Fibroblast of villous mesenchyme (primary cell): Measurements from ENCODE around the gene CRHR2. TPM values are rescaled to one million over a fixed set of nuclear protein-coding genes. Genes with fewer than 3 reads are reported as not detected.

Source experiments
- DNase-seq: peaks from one replicate; pipeline ENCODE4 v3.0.0-alpha.2; 2010; ENCODE audit warnings: low read depth
- H3K4me3 ChIP-seq: 2 replicates; pipeline ENCODE4 v1.5.1; 2011; ENCODE audit warnings: low read depth, mild to moderate bottlenecking, low read length
- total RNA-seq: library from RNA; depleted of rRNA; stranded (reverse); fragments of >200 nt; gene quantifications from 2 replicates; pipeline ENCODE4 v1.2.3, GENCODE V29; 2012
- TF ChIP-seq, protein P1 (sequence below): IDR thresholded peaks from 2 replicates; pipeline ENCODE4 v1.5.1; 2012; ENCODE audit warnings: low read depth, mild to moderate bottlenecking, low read length; ENCODE audit not compliant: insufficient read depth

The CRHR2 gene
- total RNA-seq, 1 donor, result not detected

DNA sequence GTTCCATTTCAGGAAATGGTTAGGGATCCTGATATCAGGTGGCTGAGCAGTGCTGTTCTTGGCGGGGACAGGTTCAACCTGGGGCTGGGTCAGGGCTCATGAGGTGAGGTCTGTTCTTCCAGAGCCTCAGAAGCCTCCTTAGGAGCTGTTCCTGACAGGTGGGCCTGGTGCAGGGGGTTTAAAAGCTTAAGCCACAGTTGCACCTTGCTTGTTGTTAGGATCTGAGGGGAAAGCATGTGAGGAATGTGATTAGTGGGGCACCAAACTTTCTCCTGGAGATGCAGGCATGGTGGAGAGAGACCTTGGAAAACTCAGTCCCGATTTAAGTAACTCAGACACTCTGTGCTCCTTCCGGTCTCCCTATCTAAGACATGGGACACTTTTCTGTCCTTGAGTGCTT lies 18.7 kb upstream of the CRHR2 start:
- TF ChIP-seq, protein P1, sequence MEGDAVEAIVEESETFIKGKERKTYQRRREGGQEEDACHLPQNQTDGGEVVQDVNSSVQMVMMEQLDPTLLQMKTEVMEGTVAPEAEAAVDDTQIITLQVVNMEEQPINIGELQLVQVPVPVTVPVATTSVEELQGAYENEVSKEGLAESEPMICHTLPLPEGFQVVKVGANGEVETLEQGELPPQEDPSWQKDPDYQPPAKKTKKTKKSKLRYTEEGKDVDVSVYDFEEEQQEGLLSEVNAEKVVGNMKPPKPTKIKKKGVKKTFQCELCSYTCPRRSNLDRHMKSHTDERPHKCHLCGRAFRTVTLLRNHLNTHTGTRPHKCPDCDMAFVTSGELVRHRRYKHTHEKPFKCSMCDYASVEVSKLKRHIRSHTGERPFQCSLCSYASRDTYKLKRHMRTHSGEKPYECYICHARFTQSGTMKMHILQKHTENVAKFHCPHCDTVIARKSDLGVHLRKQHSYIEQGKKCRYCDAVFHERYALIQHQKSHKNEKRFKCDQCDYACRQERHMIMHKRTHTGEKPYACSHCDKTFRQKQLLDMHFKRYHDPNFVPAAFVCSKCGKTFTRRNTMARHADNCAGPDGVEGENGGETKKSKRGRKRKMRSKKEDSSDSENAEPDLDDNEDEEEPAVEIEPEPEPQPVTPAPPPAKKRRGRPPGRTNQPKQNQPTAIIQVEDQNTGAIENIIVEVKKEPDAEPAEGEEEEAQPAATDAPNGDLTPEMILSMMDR, result no peak
- no peak overlapping the region for H3K4me3 ChIP-seq
- no peak for DNase-seq

DNA sequence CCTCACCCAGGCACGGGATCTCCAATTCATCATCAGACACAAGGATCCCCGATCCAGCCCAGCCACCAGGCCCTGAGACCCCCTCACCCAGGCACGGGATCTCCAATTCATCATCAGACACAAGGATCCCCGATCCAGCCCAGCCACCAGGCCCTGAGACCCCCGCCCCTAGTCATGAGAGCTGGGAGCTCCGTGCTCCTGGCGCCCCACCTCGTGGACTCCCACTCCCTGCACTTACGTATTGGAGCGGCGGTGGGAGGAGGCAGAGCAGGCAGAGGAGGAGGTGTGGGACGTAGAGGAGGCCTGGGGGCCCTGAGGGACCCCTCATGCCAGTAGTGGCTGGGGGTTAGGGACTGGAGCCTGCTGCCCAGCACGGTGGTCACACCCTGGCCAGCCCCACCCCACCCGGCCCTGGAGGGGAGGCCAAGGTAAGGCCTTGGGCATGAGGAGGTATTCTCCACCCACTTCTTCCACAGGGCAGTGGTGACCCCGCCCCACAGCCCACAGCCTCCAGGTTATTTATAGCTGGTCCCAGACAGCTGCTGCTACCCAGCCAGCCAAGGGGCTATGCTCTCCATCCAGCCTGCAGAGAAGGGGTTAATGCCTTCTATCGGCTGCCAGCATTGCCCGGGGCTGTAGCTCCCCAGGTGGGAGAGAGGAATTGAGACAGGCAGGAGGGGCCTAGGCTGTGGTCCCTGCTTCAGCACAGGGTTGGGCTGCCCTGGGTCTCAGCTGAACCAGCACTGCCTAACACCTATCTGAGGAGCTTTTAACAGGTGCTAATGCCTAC lies 17.6 kb upstream of the CRHR2 start:
- TF ChIP-seq, protein P1, result no peak
- no peak overlapping the region for H3K4me3 ChIP-seq
- DNase-seq, result no peak

DNA sequence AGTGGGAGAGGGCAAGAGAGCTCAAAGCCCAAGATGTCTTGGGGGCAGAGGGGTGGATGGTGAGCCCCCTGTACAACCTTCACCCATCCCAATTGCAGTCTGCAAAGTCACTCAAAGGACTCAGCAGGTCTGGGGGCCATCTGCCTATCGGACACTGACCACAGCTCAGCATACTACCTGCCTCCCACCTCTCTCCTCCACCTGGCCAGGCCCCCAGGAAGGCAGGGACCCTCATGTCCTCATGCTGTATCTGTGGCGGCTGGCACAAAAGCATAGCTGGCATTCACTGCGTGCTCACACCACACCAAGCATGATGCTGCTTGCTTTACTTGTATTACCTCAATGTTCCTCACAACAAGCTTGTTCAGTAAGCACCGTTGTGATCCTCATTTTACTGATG lies 16.2 kb upstream of the CRHR2 start:
- DNase-seq, result no peak
- TF ChIP-seq, protein P1, result no peak
- no peak overlapping the region for H3K4me3 ChIP-seq

DNA sequence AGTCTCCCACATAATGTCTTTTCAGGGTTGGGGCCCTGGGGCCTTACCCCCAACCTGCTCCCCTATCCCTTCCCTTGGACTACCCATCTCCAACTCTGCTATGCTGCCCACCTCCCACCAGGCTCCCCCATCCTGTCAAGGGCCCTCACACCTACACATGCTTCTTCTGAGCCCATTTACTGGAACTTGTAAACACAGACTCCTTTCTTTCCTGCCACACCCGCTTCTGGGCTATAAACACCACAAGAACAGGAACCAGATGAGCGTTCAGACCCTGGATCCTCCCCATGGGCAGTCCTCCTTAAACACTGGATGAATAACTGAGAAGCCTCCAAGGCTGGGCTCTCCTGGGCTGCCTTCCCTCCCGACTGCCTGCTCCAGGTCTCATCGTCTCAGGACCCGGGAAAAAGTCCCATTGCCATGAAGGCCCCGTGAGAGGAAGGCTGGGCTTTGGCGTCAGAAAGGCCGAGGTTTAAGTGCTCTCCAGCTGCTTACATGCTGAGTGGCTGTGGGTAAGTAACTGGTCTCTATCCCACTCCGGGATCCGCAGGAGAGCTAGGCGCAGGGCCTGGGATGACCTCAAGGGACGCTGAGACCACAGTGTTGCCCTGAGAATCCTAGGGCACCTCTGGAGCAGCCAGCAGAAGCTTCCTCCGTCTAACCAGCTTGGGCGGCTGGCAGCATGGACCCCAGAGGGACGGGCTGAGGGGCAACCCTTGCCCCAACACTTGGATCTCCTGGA lies 15.6 kb upstream of the CRHR2 start:
- peak; percentile 32 for DNase-seq
- H3K4me3 ChIP-seq, result no peak overlapping the region
- TF ChIP-seq, protein P1, result no peak

DNA sequence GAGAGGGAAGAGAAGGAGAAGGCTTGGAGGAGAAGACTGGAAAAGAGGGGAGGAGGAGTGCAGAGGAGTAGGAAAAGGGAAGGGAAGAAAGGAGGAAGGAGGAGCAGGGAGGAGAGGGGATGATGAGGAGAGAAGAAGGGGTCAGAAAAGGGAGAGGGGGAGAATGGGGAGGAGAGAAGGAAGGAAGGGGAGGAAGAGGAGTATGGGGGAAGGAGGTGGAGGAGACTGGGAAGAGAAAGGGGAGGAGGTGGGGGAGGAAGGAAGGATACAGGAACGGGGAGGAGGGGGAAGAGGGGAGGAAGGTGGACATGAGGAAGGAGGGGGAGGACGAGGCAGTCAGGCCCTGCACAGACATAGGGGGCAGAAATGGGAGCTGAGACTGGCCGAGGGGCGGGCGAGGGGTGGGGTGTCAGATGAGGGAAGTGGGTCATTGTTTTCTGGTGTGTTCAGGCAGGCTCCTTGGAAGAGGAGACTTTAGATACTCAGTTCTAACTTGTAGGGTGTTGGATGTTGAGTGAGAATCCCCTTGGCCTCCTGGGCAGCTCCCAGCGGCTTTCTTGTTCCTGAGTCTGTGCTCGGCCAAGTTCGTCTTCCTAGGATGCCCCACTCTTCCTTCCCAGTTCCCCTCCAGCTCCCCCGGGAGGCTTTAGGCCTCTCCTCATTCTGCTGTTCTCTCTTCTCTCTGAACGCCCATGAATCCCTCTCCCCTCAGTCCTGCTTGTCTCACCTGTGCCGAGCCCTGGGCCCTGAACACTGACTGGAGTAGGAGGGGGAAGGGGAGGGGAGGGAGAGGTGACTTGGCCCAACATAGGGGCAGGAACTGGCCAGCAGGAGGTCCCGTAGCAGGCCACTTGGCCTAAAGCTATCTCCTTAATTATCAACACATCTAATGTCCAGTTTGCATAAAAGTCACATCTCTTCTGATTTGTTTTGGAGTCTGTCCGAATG lies 12.8 kb upstream of the CRHR2 start:
- TF ChIP-seq, protein P1, result no peak
- H3K4me3 ChIP-seq, result no peak overlapping the region
- no peak for DNase-seq

DNA sequence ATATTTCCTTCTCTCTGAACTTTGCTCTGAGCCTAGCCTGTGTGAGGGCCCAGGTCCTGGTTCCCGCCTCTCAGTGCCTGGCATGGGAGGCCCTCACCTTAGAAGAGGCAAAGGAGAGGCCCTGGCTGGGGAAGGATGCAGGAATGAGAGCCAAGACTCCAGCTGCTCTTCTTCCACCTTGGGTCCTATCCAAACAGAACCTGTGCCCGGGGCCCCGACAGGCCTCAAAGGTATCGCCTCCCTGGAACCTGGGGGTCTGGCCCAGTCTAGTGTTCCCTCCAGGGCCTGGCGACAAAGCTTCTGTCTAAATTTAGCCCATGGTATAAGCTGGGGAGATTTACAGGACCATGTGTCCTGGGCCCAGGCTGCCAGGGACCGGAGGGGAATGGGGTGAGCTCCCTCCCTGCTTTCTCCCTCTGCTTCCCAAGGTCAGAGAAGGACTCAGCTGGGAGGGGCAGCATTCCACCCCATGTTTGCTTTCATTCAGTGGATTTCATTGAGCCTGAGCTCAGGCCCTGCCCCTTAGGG lies 12.0 kb upstream of the CRHR2 start:
- TF ChIP-seq, protein P1, result no peak
- DNase-seq, result no peak
- no peak overlapping the region for H3K4me3 ChIP-seq
